Epidermal melanocyte (primary cell): ENCODE data around the gene C19orf33.
"Not testable (repeated sequence)": the region's sequence is repeated elsewhere in the genome, so short reads cannot be mapped to it uniquely, and the experiment has no call there.

Experiments used
- DNase-seq: peaks from one replicate; pipeline ENCODE4 v3.0.0; 2011; ENCODE audit warnings: low spot score; ENCODE audit not compliant: insufficient read length

Gene C19orf33

GRCh38 chr19:38303517-38304351 is at the start of gene C19orf33:
Gene C19orf33 (plus strand): TSS chr19:38304251. CDS start chr19:38304262, 11 bp downstream.
- DNase-seq: no peak

- no peak for DNase-seq
Observed at GRCh38 chr19:38255383-38256014, 48.6 kb upstream of the C19orf33 start.

DNA sequence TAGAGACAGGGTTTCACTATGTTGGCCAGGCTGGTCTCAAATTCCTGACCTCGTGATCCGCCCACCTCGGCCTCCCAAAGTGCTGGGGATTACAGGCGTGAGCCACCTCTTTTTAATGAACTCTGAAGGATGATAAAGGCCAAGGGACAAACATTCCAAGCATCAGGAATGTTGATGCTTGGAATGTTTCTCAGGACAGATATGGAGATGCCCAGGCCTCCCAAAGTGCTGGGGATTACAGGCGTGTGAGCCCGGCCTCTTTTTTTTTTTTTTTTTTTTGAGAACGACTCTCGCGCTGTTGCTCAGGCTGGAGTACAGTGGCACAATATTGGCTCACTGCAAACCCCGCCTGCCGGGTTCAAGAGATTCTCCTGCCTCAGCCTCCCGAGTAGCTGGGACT is 42.1 kb upstream of the C19orf33 start:
- not testable (repeated sequence) for DNase-seq

DNA sequence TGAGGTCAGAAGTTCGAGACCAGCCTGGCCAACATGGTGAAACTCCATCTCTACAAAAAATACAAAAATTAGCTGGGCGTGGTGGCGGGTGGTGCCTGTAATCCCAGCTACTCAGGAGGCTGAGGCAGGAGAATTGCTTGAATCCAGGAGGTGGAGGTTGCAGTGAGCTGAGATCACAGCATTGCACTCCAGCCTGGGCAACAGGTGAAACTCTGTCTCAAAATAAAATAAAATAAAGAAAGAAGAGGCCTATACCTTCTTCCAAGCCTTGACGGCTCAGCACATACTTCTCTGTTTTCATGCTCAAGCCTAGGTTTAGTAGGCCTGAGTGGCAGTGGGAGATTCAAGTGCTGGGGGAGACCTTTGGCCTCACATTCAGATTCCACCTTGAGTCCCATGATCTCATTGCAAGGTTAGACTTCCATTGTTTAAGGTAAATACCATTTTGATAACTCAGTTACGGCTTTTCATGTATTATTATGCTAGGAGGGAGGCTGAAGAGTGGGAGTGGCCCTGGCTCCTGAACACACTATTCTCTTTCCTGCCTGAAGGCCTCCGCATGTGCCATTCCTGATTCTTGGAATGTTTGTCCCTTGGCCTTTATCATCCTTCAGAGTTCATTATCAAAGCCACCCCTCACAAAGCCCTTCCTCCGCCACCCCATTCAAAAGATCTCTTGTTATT is 41.3 kb upstream of the C19orf33 start:
- no peak for DNase-seq

GRCh38 chr19:38263689-38264485 is 40.2 kb upstream of the C19orf33 start:
- DNase-seq: no peak

- DNase-seq: no peak
Observed at GRCh38 chr19:38264486-38265212, 39.4 kb upstream of the C19orf33 start, which contains the start of gene SPINT2. Gene SPINT2 (plus strand): TSS chr19:38264573. CDS start chr19:38264893, 320 bp downstream.

DNA sequence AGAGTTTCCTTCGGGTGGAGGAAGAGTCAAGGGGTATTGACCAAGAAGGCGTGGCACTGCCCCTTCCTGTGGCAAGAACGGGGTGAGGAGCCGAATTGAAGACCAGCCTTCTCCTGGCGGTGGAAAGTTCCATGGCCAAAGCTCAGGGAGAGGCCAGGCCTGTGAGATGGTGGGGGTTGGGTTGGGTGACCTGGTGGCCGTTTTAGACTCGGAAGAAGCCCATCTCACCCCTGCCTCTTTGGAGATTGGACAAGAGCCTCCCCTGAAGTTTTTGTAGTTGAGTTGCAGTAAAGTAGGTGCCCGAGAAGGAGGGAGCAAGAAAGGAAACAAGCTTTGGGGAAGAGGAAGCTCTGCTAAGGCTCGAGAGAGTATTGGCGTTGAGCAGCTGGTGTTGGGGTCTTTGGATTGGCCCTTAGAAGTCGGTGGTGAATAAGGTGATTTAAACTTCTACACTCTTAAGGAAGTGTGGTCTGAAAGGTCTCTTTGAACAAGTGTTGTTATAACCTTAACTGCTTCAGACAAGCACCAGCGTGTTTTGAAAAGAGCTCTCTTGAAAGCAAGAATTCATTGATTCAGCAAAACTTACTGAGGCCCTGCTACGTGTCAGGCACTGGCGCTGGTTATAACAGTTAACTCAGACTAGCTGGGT is 38.7 kb upstream of the C19orf33 start:
- no peak for DNase-seq

DNA sequence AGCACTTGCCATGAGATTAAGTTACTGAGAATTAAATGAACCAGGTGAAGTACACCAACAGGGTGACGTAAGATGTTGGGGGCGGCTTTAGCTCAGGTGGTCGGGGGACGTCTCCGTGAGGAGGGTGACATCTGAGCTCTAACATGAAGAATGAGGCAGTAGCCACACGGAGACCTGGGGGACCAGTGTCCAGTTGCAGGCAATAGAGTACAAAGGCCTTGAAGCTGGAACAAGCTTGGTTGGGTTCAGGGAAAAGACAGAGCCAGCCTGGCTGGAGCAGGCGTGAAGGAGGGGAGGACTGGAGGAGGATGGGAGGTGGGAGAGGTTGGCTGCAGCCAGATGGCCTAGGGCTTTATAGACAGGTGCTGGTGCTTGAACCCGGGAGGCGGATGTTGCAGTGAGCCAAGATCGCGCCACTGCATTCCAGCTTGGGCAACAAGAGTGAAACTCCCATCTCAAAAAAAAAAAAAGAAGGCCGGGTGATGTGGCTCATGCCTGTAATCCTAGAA is 38.1 kb upstream of the C19orf33 start:
- no peak for DNase-seq

DNA sequence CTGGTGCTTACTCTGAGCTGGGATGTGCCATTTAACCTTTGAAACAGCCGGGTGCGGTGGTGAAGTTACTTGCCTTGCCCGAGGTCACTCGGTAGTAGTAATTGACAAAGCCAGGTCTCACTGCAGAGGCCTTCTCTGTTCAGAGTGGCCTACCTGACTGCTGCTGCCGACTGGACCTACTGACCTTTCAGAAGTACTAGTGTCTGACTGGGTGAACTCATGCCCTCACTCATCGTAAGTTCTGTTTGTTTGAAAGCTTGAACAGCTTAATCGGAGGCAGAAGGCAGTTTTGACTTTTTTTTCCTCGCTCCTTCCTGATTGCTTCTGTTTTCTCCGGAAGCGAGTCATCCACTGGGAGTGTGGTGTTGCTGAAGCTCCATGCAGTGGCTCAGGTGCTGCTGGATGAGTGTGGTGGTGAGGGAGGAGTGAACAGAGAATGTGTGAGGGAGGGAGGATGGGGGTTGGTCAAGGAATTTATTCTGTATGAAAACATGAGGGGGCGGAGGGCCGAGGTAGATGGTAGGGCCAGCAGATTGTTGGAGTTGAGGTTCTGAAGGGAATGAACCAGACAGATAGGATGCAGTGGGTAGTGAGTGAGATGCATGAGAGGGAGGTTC is 37.0 kb upstream of the C19orf33 start:
- DNase-seq: no peak

GRCh38 chr19:38267761-38268483 is 36.1 kb upstream of the C19orf33 start:
- no peak for DNase-seq

GRCh38 chr19:38268539-38268938 is 35.5 kb upstream of the C19orf33 start:
- DNase-seq: no peak

GRCh38 chr19:38270587-38271167 is 33.4 kb upstream of the C19orf33 start:
- DNase-seq: no peak

GRCh38 chr19:38273499-38273898 is 30.6 kb upstream of the C19orf33 start:
- DNase-seq: no peak

GRCh38 chr19:38274739-38275138 is 29.3 kb upstream of the C19orf33 start:
- no peak for DNase-seq

GRCh38 chr19:38276942-38277517 is 27.0 kb upstream of the C19orf33 start:
- no peak for DNase-seq

- DNase-seq: no peak
Observed at GRCh38 chr19:38277549-38277948, 26.5 kb upstream of the C19orf33 start.

DNA sequence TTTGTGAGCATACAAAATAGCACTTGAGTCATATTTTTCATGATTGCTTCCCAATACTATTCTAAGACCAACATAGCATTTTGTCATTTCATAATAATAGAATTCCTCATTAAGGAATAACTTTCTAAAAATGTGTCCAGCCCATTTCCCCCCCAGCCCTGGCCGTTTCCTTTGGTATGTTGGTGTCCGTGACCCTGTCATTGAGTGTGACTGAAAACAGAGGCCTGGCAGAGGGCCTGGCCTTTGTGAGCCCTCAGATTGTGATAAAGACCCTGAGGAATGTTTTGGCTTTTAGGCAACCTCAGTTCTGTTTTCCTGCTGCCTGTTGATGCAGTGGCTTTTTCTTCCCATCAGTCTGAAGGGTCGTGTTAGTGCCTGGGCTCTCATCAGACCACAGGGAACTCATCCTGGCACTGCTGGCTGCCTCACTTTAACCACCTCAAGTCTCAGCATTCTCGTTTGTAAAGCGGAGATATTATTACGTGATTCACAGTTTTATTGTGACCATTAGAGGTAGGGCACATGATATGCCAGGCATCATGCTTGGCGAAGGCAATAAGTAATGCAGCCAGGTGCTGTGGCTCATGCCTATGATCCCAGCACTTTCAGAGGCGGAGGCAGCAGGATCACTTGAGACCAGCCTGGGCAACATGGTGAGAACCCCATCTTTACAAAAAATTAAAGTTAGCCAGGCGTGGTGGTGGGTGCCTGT is 25.9 kb upstream of the C19orf33 start:
- no peak for DNase-seq
